NCI-H69 (cell line): Measurements from ENCODE around the gene MYOD1.

Experiments used
- DNase-seq: peaks from one replicate; lab custom pipeline; 2025; lab: John Stamatoyannopoulos, UW

MYOD1 gene

GRCh38 chr11:17734986-17735817, 15.8 kb downstream of the MYOD1 start:
- peak; percentile 83 for DNase-seq

GRCh38 chr11:17735818-17736578, 16.6 kb downstream of the MYOD1 start:
- peak; percentile 78 for DNase-seq

GRCh38 chr11:17736579-17736893, 17.2 kb downstream of the MYOD1 start:
- no peak for DNase-seq

GRCh38 chr11:17736930-17737817, 17.8 kb downstream of the MYOD1 start:
- DNase-seq, result no peak

GRCh38 chr11:17738151-17738973, 19.0 kb downstream of the MYOD1 start:
- DNase-seq, result no peak

GRCh38 chr11:17739945-17740338, 20.6 kb downstream of the MYOD1 start:
- no peak for DNase-seq

- DNase-seq, result no peak
These were observed 21.4 kb downstream of the MYOD1 start for GRCh38 chr11:17740649-17741235.

- no peak for DNase-seq
These were observed 22.1 kb downstream of the MYOD1 start for GRCh38 chr11:17741487-17741886.

- no peak for DNase-seq
These were observed 22.6 kb downstream of the MYOD1 start for GRCh38 chr11:17742019-17742418.

GRCh38 chr11:17743026-17743807, 23.8 kb downstream of the MYOD1 start:
- DNase-seq, result no peak

GRCh38 chr11:17743808-17744119, 24.4 kb downstream of the MYOD1 start:
- no peak for DNase-seq

- DNase-seq, result no peak
These were observed 25.0 kb downstream of the MYOD1 start for GRCh38 chr11:17744151-17744940.

GRCh38 chr11:17745023-17745772, 25.8 kb downstream of the MYOD1 start:
- DNase-seq, result no peak

GRCh38 chr11:17746096-17746495, 26.7 kb downstream of the MYOD1 start:
- DNase-seq, result no peak

GRCh38 chr11:17747131-17747955, 28.0 kb downstream of the MYOD1 start:
- DNase-seq, result no peak

GRCh38 chr11:17748044-17748443, 28.7 kb downstream of the MYOD1 start:
- no peak for DNase-seq

GRCh38 chr11:17748761-17749721, 29.7 kb downstream of the MYOD1 start:
- peak; percentile 46 for DNase-seq
